Left ventricle myocardium inferior (tissue), 1 donor: ENCODE results near the gene CCIN. TPM values are rescaled to one million over a fixed set of nuclear protein-coding genes. Genes with fewer than 3 reads are reported as not detected.

Source experiments
- DNase-seq: peaks from one replicate; pipeline ENCODE4 v3.0.0-alpha.2; 2020
- H3K27ac ChIP-seq: fragments of 200-600 bp; replicated peaks from 2 replicates; pipeline ENCODE4 v1.8.0; 2021
- H3K27me3 ChIP-seq: fragments of 200-600 bp; 2 replicates; pipeline ENCODE4 v1.8.0; 2021; ENCODE audit warnings: low read depth
- H3K36me3 ChIP-seq: fragments of 200-600 bp; 2 replicates; pipeline ENCODE4 v1.8.0; 2021
- H3K4me1 ChIP-seq: fragments of 200-600 bp; 2 replicates; pipeline ENCODE4 v1.8.0; 2021
- H3K4me3 ChIP-seq: fragments of 200-600 bp; 2 replicates; pipeline ENCODE4 v1.8.0; 2021; ENCODE audit warnings: mild to moderate bottlenecking, moderate library complexity
- H3K9me3 ChIP-seq: fragments of 200-600 bp; replicated peaks from 2 replicates; pipeline ENCODE4 v1.8.0; 2021
- CTCF ChIP-seq: fragments of 200-600 bp; IDR thresholded peaks from 2 replicates; pipeline ENCODE4 v1.8.0; 2021; ENCODE audit warnings: antibody characterized with exemption, mild to moderate bottlenecking, borderline replicate concordance
- intact Hi-C: fragments of 100-400 bp; cut with micrococcal nuclease; formaldehyde crosslinking; loops from one replicate; pipeline ENCODE4 v1.11.0; 2022
- long read RNA-seq: library from polyadenylated mRNA; unstranded; transcript quantifications from one replicate; pipeline ENCODE4 v2.0.0, GENCODE V29; 2021
- total RNA-seq: library from RNA; stranded (reverse); fragmentation: NEBNext Ultra II Directional; extraction: Animal tissue kit (Norgen Biotek cat#: 25700); gene quantifications from one replicate; pipeline ENCODE4 v1.2.1, GENCODE V29; 2021
- donor health status: DM: no; HTN: yes; CAD: no; lungs with severe emphysema.

Gene CCIN
- total RNA-seq = not detected
- long read RNA-seq = 0 reads

GRCh38 chr9:36169166-36169565 is at the start of gene CCIN:
CCIN (plus strand) TSS chr9:36169388; CDS start chr9:36169503, 115 bp downstream.
- intact Hi-C loops = no loop called here
- DNase-seq = no peak
- H3K27me3 ChIP-seq = peaks cover 28% of the 10 kb centered on the region
- H3K4me1 ChIP-seq = peaks cover 21% of the 10 kb centered on the region
- no peaks in the 10 kb centered on the region for H3K36me3 ChIP-seq
- H3K4me3 ChIP-seq = no peak within 1 kb of the TSS
- H3K27ac ChIP-seq = no peak within 1 kb of the TSS
- no peaks in the 10 kb centered on the region for H3K9me3 ChIP-seq
- no peak for TF ChIP-seq CTCF

- DNase-seq = no peak
- TF ChIP-seq CTCF = no peak
Observed at GRCh38 chr9:36119476-36119875, 49.7 kb upstream of the CCIN start.

GRCh38 chr9:36120705-36121104 is 48.5 kb upstream of the CCIN start:
- no peaks in the 10 kb centered on the region for H3K4me1 ChIP-seq
- no peak for DNase-seq
- H3K36me3 ChIP-seq = peaks cover 66% of the 10 kb centered on the region
- no peaks in the 10 kb centered on the region for H3K9me3 ChIP-seq
- no peak overlapping the region for H3K4me3 ChIP-seq
- H3K27me3 ChIP-seq = no peaks in the 10 kb centered on the region
- no peak for TF ChIP-seq CTCF
- H3K27ac ChIP-seq = no peak overlapping the region
- intact Hi-C loops = no loop called here

More at GRCh38 chr9:36119476-36119875, 49.7 kb upstream of the CCIN start:
- no peak overlapping the region for H3K4me3 ChIP-seq
- intact Hi-C loops = no loop called here
- no peaks in the 10 kb centered on the region for H3K9me3 ChIP-seq
- H3K27ac ChIP-seq = no peak overlapping the region
- no peaks in the 10 kb centered on the region for H3K4me1 ChIP-seq
- peaks cover 66% of the 10 kb centered on the region for H3K36me3 ChIP-seq
- H3K27me3 ChIP-seq = no peaks in the 10 kb centered on the region

- TF ChIP-seq CTCF = no peak
- no peaks in the 10 kb centered on the region for H3K27me3 ChIP-seq
- DNase-seq = no peak
- no peaks in the 10 kb centered on the region for H3K9me3 ChIP-seq
- no peaks in the 10 kb centered on the region for H3K4me1 ChIP-seq
- no peak overlapping the region for H3K4me3 ChIP-seq
- intact Hi-C loops = no loop called here
- H3K36me3 ChIP-seq = peaks cover 61% of the 10 kb centered on the region
- no peak overlapping the region for H3K27ac ChIP-seq
Observed at GRCh38 chr9:36121971-36122370, 47.2 kb upstream of the CCIN start.

- no peak overlapping the region for H3K27ac ChIP-seq
- no peaks in the 10 kb centered on the region for H3K27me3 ChIP-seq
- H3K4me3 ChIP-seq = no peak overlapping the region
- no peak for DNase-seq
- H3K36me3 ChIP-seq = peaks cover 46% of the 10 kb centered on the region
- H3K9me3 ChIP-seq = no peaks in the 10 kb centered on the region
- intact Hi-C loops = no loop called here
- no peak for TF ChIP-seq CTCF
- no peaks in the 10 kb centered on the region for H3K4me1 ChIP-seq
Observed at GRCh38 chr9:36123515-36123914, 45.7 kb upstream of the CCIN start.
